OCI-LY1 (cell line): ENCODE measurements around the gene MGAT3.

ENCODE experiments used
- CTCF ChIP-seq: fragments of 200-600 bp; sonication (generic), shearing (Covaris generic); IDR thresholded peaks from 2 replicates; pipeline ENCODE4 v1.5.1; 2017; ENCODE audit warnings: mild to moderate bottlenecking, antibody characterized with exemption, low read length, moderate library complexity, mixed read lengths
- EZH2 ChIP-seq: fragments of 200-600 bp; sonication (generic), shearing (Covaris generic); IDR thresholded peaks from 2 replicates; pipeline ENCODE4 v1.8.0; 2017; ENCODE audit warnings: borderline replicate concordance, mixed run types, mild to moderate bottlenecking, antibody characterized with exemption, low read length, moderate library complexity, mixed read lengths

DNA sequence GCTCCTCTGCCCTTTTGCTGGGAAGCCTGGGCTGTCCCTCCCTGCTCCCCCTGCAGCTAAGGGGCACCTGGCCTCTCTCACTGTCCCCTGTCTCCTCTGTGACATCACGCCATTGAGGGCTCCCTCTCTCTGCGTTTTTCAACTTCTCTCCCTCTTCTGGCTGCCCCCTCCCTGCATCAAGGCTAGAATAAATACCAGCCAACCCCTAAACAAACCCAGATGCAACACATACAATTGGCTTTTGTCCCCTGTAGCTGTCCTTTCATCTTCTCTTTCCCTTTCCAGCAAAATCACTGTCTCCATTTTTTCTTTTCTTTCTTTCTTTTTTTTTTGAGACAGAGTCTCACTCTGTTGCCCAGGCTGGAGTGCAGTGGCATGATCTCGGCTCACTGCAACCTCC is 42.0 kb downstream of the MGAT3 start:
- TF ChIP-seq CTCF (no peak), EZH2 (no peak)
